T-cell (primary cell): Measurements from ENCODE around the gene KANSL1. TPM values are rescaled to one million over a fixed set of nuclear protein-coding genes. Genes with fewer than 3 reads are reported as not detected.

Experiments
- ATAC-seq, 4 experiments: fragments of 200-7000 bp in 3 of 4; fragments of 150-1000 bp in 1 of 4; cut with Tn5 transposase; replicated peaks in 1 of 4; 1 replicate in 3 of 4; 2 replicates in 1 of 4; pipeline ENCODE4 v1.10.0; 2021; ENCODE audit warnings: moderate library complexity in 3 of 4, mild to moderate bottlenecking in 2 of 4, moderate number of reproducible peaks in 1 of 4
- CTCF ChIA-PET, 2 donors: fragments of 300-600 bp; sonication (Branson Sonifier 250); formaldehyde crosslinking; loops; one replicate each; lab custom pipeline; 2022; ENCODE audit warnings: antibody characterized with exemption in 2 of 2; lab: Charles Lee
- POLR2A ChIA-PET, 2 donors: fragments of 300-600 bp; sonication (Branson Sonifier 250); formaldehyde crosslinking; loops; one replicate each; lab custom pipeline; 2022; ENCODE audit warnings: antibody characterized with exemption in 2 of 2; lab: Charles Lee
- DNase-seq, 35 experiments: peaks; one replicate each; pipeline versions ENCODE4 v3.0.0 to v3.0.0-alpha.2; 2013 to 2023
- H3K27ac ChIP-seq: one replicate; pipeline ENCODE4 v1.5.1; 2013; ENCODE audit warnings: low read length
- H3K27me3 ChIP-seq, 2 experiments: replicated peaks in 1 of 2; 1 replicate in 1 of 2; 2 replicates in 1 of 2; pipeline versions ENCODE4 v1.6.1 to v1.7.0; 2013; ENCODE audit warnings: low read length in 1 of 2, mixed read lengths in 1 of 2; ENCODE audit not compliant: control insufficient read depth in 2 of 2, insufficient read depth in 2 of 2; ENCODE audit errors: extremely low read depth in 1 of 2
- H3K36me3 ChIP-seq, 2 donors: 1 replicate in 1 of 2; 2 replicates in 1 of 2; pipeline versions ENCODE4 v1.6.1 to v1.7.0; 2013; ENCODE audit warnings: low read length in 1 of 2; ENCODE audit not compliant: control insufficient read depth in 2 of 2, insufficient read depth in 1 of 2; ENCODE audit errors: extremely low read depth in 1 of 2
- H3K4me1 ChIP-seq, 2 experiments: 1 replicate in 1 of 2; 2 replicates in 1 of 2; pipeline versions ENCODE4 v1.6.1 to v1.7.0; 2013; ENCODE audit warnings: low read length in 2 of 2, mixed read lengths in 1 of 2; ENCODE audit not compliant: insufficient read depth in 2 of 2, control insufficient read depth in 1 of 2; ENCODE audit errors: extremely low read depth in 1 of 2
- H3K4me3 ChIP-seq, 2 donors: 1 replicate in 1 of 2; 2 replicates in 1 of 2; pipeline versions ENCODE4 v1.5.1 to v1.7.0; 2013; ENCODE audit warnings: mild to moderate bottlenecking in 2 of 2, low read length in 1 of 2, moderate library complexity in 1 of 2; ENCODE audit not compliant: control insufficient read depth in 1 of 2; ENCODE audit errors: extremely low read depth in 1 of 2
- H3K9me3 ChIP-seq: 2 replicates; pipeline ENCODE4 v1.7.0; 2013
- H3K27ac Mint-ChIP-seq, 2 donors: one replicate each; pipeline ENCODE4 v1.8.0; 2020 to 2021; ENCODE audit warnings: mild to moderate bottlenecking in 2 of 2, mixed read lengths in 2 of 2
- H3K27me3 Mint-ChIP-seq, 2 donors: one replicate each; pipeline ENCODE4 v1.8.0; 2021 to 2022; ENCODE audit warnings: mixed read lengths in 2 of 2
- H3K36me3 Mint-ChIP-seq: one replicate; pipeline ENCODE4 v1.8.0; 2021; ENCODE audit warnings: mixed read lengths
- H3K4me1 Mint-ChIP-seq, 3 donors: one replicate each; pipeline ENCODE4 v1.8.0; 2020 to 2022; ENCODE audit warnings: mixed read lengths in 3 of 3, mild to moderate bottlenecking in 1 of 3
- H3K4me3 Mint-ChIP-seq, 3 donors: one replicate each; pipeline ENCODE4 v1.8.0; 2020 to 2022; ENCODE audit warnings: mild to moderate bottlenecking in 3 of 3, mixed read lengths in 3 of 3, moderate library complexity in 3 of 3
- H3K9me3 Mint-ChIP-seq, 3 donors: one replicate each; pipeline ENCODE4 v1.8.0; 2020 to 2022; ENCODE audit warnings: mixed read lengths in 3 of 3
- WGBS: methylation state at CpG from one replicate; pipeline ENCODE4 v1.1.5; 2013; ENCODE audit warnings: missing lambda C conversion rate; ENCODE audit not compliant: insufficient coverage; 5-methylcytosine and 5-hydroxymethylcytosine counted together
- total RNA-seq, 35 experiments: library from RNA in 6 of 35; stranded (reverse) in 6 of 35; fragments of 120-200 nt in 1 of 35; gene quantifications; one replicate each; pipeline versions ENCODE4 v1.2.1 to v1.2.4 and lab custom pipeline; 2013 to 2026

KANSL1 gene
- total RNA-seq, 5 donors from 2014 or later (not counting 1 experiment from before 2014, with no cell fraction given) = 113 to 301 (median 160) TPM

DNA sequence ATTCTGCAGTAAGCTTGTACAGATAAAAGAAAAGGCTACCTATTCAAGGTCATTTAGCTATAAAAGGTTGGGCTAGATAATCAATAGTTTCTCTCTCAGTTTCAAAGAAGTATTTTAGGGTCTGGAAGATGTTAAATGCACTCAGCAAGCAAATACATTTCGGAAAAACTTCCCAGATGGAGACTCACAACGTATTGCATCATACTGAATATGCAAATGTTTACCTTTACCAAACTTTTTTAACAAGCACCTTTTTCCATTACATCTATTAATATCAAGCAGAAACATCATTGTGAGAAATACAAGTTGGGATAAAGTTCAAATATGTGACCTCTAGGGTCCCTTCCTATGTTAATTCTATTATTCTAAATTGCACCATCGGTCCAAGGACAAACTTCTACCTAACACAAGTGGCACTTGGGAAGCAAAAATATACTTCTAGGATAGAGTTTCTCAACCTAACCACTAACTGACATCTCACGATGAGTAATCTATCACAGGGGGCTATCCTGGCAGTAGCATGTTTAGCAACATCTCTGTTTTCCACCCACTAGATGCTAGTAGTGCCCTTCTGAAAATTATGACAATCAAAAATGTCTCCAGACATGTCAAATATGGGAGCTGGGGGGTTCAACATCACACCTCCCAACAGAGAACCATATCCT is 14.5 kb downstream of the KANSL1 start:
- H3K4me3 ChIP-seq = no peak overlapping the region
- H3K9me3 ChIP-seq = no peaks in the 10 kb centered on the region
- Mint-ChIP-seq H3K36me3 (peaks cover 10% of the 10 kb centered on the region), H3K4me1 (peaks cover 91 to 95% (median 94%) of the 10 kb centered on the region in 3 donors), H3K4me3 (peak overlapping the region; percentile 38 to 71 (median 45)), H3K9me3 (no peaks in the 10 kb centered on the region), H3K27me3 (no peaks in the 10 kb centered on the region), H3K27ac (peak overlapping the region; percentile 48 to 73)
- WGBS = no CpG with 5 or more reads among the region's 4 CpGs
- DNase-seq = no peak
- ChIA-PET POLR2A (interaction anchor here in 1 of 2 donors (0.7 kb wide), 2 partner anchors 11 to 14 kb away, joined by 3 to 6 read pairs; partner anchors contain the start of gene KANSL1), CTCF (interaction anchor here (0.6 to 3.3 kb wide), 10 partner anchors 9 to 80 kb away, joined by 3 to 14 read pairs (median 6); partner anchors contain the start of gene KANSL1 (in 2 of the 2))
- peaks cover 53 to 65% of the 10 kb centered on the region in 2 experiments for H3K4me1 ChIP-seq
- no peak overlapping the region for H3K27ac ChIP-seq
- peaks cover 0 to 4% of the 10 kb centered on the region in 2 donors for H3K36me3 ChIP-seq
- H3K27me3 ChIP-seq = no peaks in the 10 kb centered on the region
- ATAC-seq = no peak

DNA sequence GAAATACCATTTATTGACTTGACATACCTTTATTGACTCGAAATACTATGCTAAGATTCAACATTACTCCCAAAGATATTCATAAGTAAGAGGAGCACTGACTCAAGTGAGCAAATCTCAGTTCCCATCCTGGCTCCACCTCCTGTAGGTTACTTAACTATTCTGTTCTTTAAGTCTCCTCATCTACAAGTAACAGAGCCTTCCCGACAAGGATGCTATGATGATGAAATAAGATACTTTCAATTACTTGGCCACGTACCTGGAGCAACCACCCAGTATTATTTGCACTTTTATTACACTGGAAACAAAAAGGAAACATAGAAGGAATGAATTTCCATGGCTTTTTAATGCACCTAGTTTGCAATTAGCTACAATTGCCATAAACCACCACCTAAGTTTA is 16.3 kb downstream of the KANSL1 start:
- Histone ChIP-seq H3K4me3 (no peak overlapping the region), H3K27me3 (no peaks in the 10 kb centered on the region), H3K9me3 (no peaks in the 10 kb centered on the region), H3K36me3 (peaks cover under 1 to 5% of the 10 kb centered on the region in 2 donors), H3K27ac (no peak overlapping the region), H3K4me1 (peaks cover 46 to 66% of the 10 kb centered on the region in 2 experiments)
- H3K4me3 Mint-ChIP-seq = peak overlapping the region in 1 of 3 donors; percentile 71
- no peaks in the 10 kb centered on the region for H3K27me3 Mint-ChIP-seq
- ChIA-PET CTCF (interaction anchor here in 1 of 2 donors (0.6 to 3.3 kb wide), 6 partner anchors 10 to 40 kb away, joined by 3 to 14 read pairs (median 3); partner anchors contain the start of gene KANSL1), POLR2A (no interaction called here)
- peak overlapping the region in 1 of 2 donors; percentile 23 for H3K27ac Mint-ChIP-seq
- no peak for ATAC-seq
- peaks cover 10% of the 10 kb centered on the region for H3K36me3 Mint-ChIP-seq
- no peak for DNase-seq
- H3K4me1 Mint-ChIP-seq = peaks cover 90 to 94% (median 94%) of the 10 kb centered on the region in 3 donors
- no CpG with 5 or more reads among the region's 3 CpGs for WGBS
- no peaks in the 10 kb centered on the region for H3K9me3 Mint-ChIP-seq

DNA sequence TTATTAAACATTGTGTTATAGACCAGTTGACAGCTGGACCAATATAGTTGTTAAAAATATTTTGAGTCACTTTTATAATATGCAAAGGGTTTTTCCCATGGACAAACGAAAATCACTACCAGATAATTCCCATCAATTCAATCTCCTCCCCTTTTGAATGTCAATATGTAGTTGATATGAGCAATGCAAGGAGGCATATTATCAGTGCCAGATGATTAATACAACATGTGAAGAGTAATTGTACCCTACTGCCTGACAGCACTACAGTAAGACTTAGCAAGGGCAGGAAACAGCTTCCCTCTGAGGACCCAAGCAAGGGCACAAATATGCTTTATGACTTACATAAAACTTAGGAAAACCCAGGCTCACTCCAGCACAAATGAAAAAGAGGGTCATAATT is 17.3 kb downstream of the KANSL1 start:
- Mint-ChIP-seq H3K36me3 (peaks cover 20% of the 10 kb centered on the region), H3K27ac (peak overlapping the region in 1 of 2 donors; percentile 23), H3K27me3 (no peaks in the 10 kb centered on the region), H3K9me3 (no peaks in the 10 kb centered on the region), H3K4me3 (peak overlapping the region in 1 of 3 donors; percentile 71), H3K4me1 (peaks cover 90 to 94% (median 94%) of the 10 kb centered on the region in 3 donors)
- ChIA-PET CTCF (interaction anchor here (0.6 to 1.2 kb wide), 4 partner anchors 9 to 42 kb away, joined by 4 to 10 read pairs (median 4); no protein-coding TSS in a partner anchor), POLR2A (interaction anchor here (0.7 to 1.0 kb wide), 3 partner anchors 12 kb away, joined by 3 to 5 read pairs (median 4); no protein-coding TSS in a partner anchor)
- no peaks in the 10 kb centered on the region for H3K27me3 ChIP-seq
- DNase-seq (no peak), ATAC-seq (no peak)
- peaks cover 50 to 62% of the 10 kb centered on the region in 2 experiments for H3K4me1 ChIP-seq
- no peaks in the 10 kb centered on the region for H3K9me3 ChIP-seq
- no peak overlapping the region for H3K27ac ChIP-seq
- H3K4me3 ChIP-seq = no peak overlapping the region
- no CpG with 5 or more reads among the region's 1 CpG for WGBS
- H3K36me3 ChIP-seq = peaks cover 8 to 16% of the 10 kb centered on the region in 2 donors

DNA sequence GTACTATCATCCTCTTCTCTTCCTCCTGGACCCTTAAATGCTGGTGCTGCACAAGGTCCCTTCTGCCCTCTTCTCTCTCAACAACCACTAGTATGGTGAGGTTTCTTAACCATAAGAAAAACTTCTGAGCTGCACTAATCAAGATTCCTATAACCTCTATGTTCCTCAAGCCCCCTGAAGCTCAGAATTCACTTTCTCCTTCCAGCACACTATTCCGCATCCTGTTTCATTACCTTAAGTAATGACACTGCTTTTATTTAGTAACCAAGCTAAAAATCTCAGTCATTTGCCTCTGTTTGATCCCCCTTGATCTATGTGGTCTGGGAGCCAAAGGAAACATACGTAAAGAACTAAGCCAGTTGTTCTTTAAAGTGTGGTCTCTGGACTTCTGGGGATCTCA is 20.1 kb downstream of the KANSL1 start:
- WGBS = no CpG with 5 or more reads among the region's 2 CpGs
- Histone ChIP-seq H3K4me1 (peaks cover 41 to 60% of the 10 kb centered on the region in 2 experiments), H3K27me3 (no peaks in the 10 kb centered on the region), H3K4me3 (no peak overlapping the region), H3K36me3 (peaks cover 8 to 29% of the 10 kb centered on the region in 2 donors), H3K27ac (no peak overlapping the region), H3K9me3 (no peaks in the 10 kb centered on the region)
- peaks cover 33% of the 10 kb centered on the region for H3K36me3 Mint-ChIP-seq
- POLR2A ChIA-PET = interaction anchor here in 1 of 2 donors (0.6 to 1.1 kb wide), 2 partner anchors 22 to 144 kb away, joined by 3 to 4 read pairs; no protein-coding TSS in a partner anchor
- ATAC-seq (no peak), DNase-seq (no peak)
- CTCF ChIA-PET = interaction anchor here in 1 of 2 donors (2.1 to 3.0 kb wide), 3 partner anchors 9 to 20 kb away, joined by 6 to 22 read pairs (median 13); partner anchors contain the start of gene KANSL1
- H3K9me3 Mint-ChIP-seq = no peaks in the 10 kb centered on the region
- no peaks in the 10 kb centered on the region for H3K27me3 Mint-ChIP-seq
- peak overlapping the region; percentile 46 to 48 for H3K27ac Mint-ChIP-seq
- peaks cover 92 to 95% (median 94%) of the 10 kb centered on the region in 3 donors for H3K4me1 Mint-ChIP-seq
- H3K4me3 Mint-ChIP-seq = peak overlapping the region in 2 of 3 donors; percentile 4 to 19

DNA sequence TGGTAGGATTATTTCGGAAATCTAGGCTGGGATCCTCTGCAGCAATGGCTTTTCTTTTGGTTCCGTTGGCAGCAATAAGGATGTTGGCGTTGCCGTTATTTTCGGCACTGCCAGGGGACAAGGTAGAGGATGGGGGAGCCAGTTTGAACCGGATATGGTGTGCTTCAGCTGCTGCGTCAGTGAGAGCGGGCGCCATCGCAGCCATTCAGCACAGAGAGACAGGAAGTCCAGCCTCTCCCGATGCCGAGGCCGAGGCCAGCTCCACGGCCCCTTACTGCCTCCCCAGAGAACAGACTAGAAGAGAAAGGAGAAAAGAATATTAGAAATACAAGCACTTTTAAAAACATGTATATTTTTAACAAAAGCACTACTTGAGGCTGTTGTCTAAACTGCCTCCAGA is 21.3 kb downstream of the KANSL1 start:
- ChIA-PET POLR2A (interaction anchor here in 1 of 2 donors (1.0 kb wide), 1 partner anchor 13 kb away, joined by 3 read pairs; no protein-coding TSS in a partner anchor), CTCF (interaction anchor here (0.8 to 3.0 kb wide), 4 partner anchors 8 to 41 kb away, joined by 5 to 22 read pairs (median 6); partner anchors contain the start of gene KANSL1 (in 1 of the 2))
- Mint-ChIP-seq H3K36me3 (peaks cover 38% of the 10 kb centered on the region), H3K4me1 (peaks cover 92 to 95% (median 94%) of the 10 kb centered on the region in 3 donors), H3K9me3 (no peaks in the 10 kb centered on the region), H3K27ac (peak overlapping the region; percentile 66 to 88), H3K27me3 (no peaks in the 10 kb centered on the region), H3K4me3 (peak overlapping the region in 2 of 3 donors; percentile 28 to 59)
- H3K36me3 ChIP-seq = peaks cover 8 to 29% of the 10 kb centered on the region in 2 donors
- H3K4me3 ChIP-seq = no peak overlapping the region
- H3K27ac ChIP-seq = peak overlapping the region; percentile 20
- no peaks in the 10 kb centered on the region for H3K27me3 ChIP-seq
- peak in 11 of 35 experiments; percentile 9 to 31 (median 27) for DNase-seq
- peaks cover 37 to 63% of the 10 kb centered on the region in 2 experiments for H3K4me1 ChIP-seq
- H3K9me3 ChIP-seq = no peaks in the 10 kb centered on the region
- WGBS = 93% methylated on average over 5 of the region's 14 CpGs
- ATAC-seq = peak; percentile 41 to 66 (median 48)
